Right hindlimb (tissue), 1 donor: ENCODE measurements around the gene UFSP1.
A peak's percentile ranks its signal among the peaks of the same experiment; 100 is the strongest.

ENCODE experiments used
- DNase-seq: peaks from one replicate; pipeline ENCODE4 v3.0.0-alpha.2; 2018

UFSP1 gene

DNA sequence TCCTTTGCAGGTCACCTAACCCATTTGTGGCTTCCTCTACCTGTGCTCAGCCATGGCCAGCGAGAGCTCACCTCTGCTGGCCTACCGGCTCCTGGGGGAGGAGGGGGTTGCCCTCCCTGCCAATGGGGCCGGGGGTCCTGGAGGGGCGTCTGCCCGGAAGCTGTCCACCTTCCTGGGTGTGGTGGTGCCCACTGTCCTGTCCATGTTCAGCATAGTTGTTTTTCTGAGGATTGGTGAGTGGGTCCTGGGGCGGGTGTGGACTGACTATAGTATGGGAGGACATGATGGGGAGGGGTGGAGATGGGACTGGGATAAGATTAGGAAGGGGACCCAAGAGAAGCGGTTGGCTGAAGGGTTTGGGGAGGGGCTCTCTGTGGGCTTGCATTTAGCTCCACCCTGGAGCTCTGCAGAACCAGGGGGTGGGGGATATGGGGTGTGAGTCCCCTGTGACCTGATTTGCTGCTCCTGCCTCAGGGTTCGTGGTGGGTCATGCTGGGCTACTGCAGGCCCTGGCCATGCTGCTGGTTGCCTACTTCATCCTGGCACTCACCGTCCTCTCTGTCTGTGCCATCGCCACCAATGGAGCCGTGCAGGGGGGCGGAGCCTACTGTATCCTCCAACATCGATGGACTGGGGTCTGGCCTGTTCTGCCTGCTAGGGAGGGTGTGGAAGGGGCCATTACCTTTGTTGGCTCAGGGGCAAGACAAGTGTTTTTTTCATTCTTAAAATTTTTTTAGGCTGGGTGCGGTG, 35.2 kb downstream of the UFSP1 start:
- DNase-seq: no peak

DNA sequence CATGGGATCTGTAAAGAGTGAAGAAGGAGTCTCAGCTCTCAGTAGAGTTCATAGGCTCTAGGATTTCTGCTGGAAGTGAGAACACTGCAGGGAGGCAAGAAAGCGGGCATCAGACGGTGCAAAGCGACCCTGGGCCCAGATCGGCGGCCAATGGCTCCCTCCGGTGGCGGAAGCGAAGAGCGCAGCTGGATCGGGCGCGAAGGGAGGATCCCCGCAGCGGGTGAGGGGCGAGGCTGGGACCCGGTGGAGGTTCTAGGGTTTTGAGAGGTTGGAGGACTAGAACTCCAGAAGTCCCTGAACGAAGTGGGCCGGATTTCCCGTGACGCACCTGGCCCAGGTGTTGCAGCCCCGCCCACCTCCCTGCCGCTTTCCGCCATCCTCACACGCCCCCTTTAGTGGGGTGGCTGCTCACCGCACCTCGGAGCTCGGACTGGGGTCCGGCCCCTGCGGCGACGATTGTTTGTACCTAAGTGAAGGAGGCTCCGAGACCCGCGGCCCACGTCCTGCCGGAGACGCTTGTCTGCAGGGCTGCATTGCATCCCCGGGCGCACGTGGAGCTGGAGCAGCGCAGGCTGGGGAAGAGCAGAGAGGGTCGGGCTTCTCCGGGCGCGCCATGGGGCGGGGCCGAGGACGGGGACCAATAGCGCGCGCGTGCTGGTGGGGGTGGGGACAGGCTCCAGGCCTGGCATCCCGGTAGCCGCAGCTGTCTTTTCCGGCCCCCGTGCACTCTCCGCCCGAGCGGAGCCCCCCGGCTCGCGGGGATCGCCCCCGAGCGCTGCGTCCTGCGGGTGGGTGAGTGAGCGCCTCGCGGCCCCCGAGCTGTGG, 37.3 kb downstream of the UFSP1 start, which contains the start of gene SLC12A9:
Gene SLC12A9 (plus strand): TSS at position 666 of the 825 bp plus-strand sequence. CDS start 1,485 bp downstream, outside the sequence.
- DNase-seq: peak; percentile 95

DNA sequence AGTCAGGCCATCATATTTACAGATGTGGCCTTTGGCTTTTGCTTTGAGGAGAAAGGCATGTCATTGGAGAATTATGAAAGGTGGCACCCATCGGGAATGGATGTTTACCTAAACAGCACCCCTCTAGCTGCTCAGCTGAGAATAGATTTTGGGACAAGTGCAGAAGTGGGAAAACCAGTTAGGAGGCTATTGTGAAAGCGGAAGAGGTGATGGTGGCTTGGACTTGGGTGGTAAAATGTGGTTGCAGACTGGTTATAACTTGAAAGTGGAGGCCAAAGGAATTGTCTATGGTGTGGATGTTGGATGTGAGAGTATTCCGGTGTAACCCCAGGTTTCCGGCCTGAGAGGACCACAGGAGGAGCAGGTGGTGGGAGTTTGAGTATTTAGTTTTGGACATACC, 42.2 kb downstream of the UFSP1 start:
- no peak for DNase-seq

- DNase-seq: no peak
These were observed 48.9 kb downstream of the UFSP1 start for GRCh38 chr7:100840470-100841100.

DNA sequence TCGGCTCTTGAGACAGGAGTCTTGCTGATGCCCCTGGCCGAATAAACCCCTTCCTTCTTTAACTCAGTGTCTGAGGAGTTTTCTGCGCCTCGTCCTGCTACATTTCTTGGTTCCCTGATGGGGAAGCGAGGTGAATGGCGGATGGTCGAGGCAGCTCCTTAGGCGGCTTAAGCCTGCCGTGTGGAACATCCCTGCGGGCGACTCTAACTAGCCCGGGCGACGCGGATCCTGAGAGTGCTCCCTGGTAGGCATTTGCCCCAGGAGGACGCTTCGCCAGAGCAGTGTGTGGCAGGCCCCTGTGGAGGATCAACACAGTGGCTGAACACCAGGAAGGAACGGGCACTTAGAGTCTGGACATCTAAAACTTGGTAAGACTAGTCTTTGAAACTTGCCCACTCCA, 50.2 kb downstream of the UFSP1 start:
- DNase-seq: no peak
